ENCODE measurements around the gene KRT36. TPM values are rescaled to one million over a fixed set of nuclear protein-coding genes. Genes with fewer than 3 reads are reported as not detected.

The KRT36 gene
- total and polyA plus RNA-seq, 2 of the 8 experiments (the other 6 are each of a cell fraction or from before 2014, with no cell fraction given) = not detected

DNA sequence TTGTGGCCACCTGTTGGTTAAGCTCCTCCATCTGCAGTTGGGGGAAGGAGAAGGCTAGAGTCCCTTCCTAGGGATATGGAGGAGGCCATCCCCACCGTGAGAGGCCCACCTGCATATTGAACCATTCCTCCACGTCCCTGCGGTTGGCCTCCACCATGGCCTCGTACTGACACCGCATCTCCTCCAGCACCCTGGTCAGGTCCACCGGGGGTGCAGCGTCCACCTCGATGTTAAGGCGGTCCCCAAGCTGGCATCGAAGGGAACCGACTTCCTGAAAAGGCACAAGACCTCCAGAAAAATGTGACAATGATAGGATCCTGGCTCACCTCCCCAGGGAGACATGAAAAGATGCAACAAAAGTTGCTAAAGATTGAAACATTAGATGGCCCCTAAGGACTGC is 25.5 kb downstream of the KRT36 start:
- no peak overlapping the region for H2BK15ac ChIP-seq (ENCODE audit: low read length)
- no peaks in the 10 kb centered on the region for H3K36me3 ChIP-seq (ENCODE audit: control insufficient read depth in 2 of 4, insufficient read depth in 4 of 4, low read length in 3 of 4)
- H3K9ac ChIP-seq (replicated peaks in 1 of 4; ENCODE audit: extremely low read depth in 1 of 4, low read depth in 3 of 4, low read length in 3 of 4) = no peak overlapping the region
- H3K27me3 ChIP-seq (replicated peaks in 1 of 4; ENCODE audit: control insufficient read depth in 3 of 4, extremely low read depth in 1 of 4, insufficient read depth in 3 of 4, low read length in 3 of 4) = no peaks in the 10 kb centered on the region
- FAIRE-seq (no peak), DNase-seq (ENCODE audit: low read depth in 1 of 2, low spot score in 2 of 2) (no peak)
- H2BK120ac ChIP-seq (replicated peaks; ENCODE audit: low read depth, low read length) = no peak overlapping the region
- CTCF ChIA-PET (ENCODE audit: partially characterized antibody) = interaction anchor here (1.3 to 2.0 kb wide), 3 partner anchors 11 to 85 kb away, joined by 4 to 5 read pairs (median 4); no protein-coding TSS in a partner anchor
- WGBS, 2 experiments (ENCODE audit: extremely low coverage in 1 of 2, insufficient coverage in 1 of 2, insufficient read length in 1 of 2, insufficient replicate concordance in 2 of 2, low coverage in 1 of 2, low lambda C conversion rate in 2 of 2, missing lambda C conversion rate in 1 of 2) = 94% methylated on average over 11 of the region's 11 CpGs; no CpG with 5 or more reads in 1 of the 2 experiments
- H3K4me1 ChIP-seq (replicated peaks in 1 of 4; ENCODE audit: control insufficient read depth in 3 of 4, insufficient read depth in 4 of 4, low read length in 3 of 4) = no peaks in the 10 kb centered on the region
- H2AFZ ChIP-seq (ENCODE audit: low read length) = no peak overlapping the region
- no peaks in the 10 kb centered on the region for H4K20me1 ChIP-seq (replicated peaks in 1 of 2; ENCODE audit: control insufficient read depth in 1 of 2, insufficient read depth in 2 of 2, low read length in 2 of 2)
- no peak overlapping the region for H4K5ac ChIP-seq (ENCODE audit: insufficient read length, low read depth, low read length)
- H2BK20ac ChIP-seq (ENCODE audit: low read length) = no peak overlapping the region
- no peak overlapping the region for H3K27ac ChIP-seq (ENCODE audit: low read depth, low read length)
- no peak overlapping the region for H3K18ac ChIP-seq (ENCODE audit: extremely low read depth, low read length)
- no peak overlapping the region for H3K4ac ChIP-seq (replicated peaks; ENCODE audit: insufficient read length, low read depth, low read length)
- H2BK5ac ChIP-seq (ENCODE audit: low read depth, low read length) = no peak overlapping the region; the same call in 1 of the 2 replicates
- H3K23me2 ChIP-seq (ENCODE audit: low read depth, low read length) = no peaks in the 10 kb centered on the region
- no peak overlapping the region for H3K4me3 ChIP-seq (ENCODE audit: extremely low read depth in 1 of 4, insufficient read depth in 2 of 4, low read depth in 3 of 4, low read length in 4 of 4)
- no peak overlapping the region for H3K56ac ChIP-seq (replicated peaks; ENCODE audit: insufficient read length, low read depth, low read length)
- no peaks in the 10 kb centered on the region for H3K79me2 ChIP-seq (ENCODE audit: control insufficient read depth in 1 of 2, insufficient read depth in 2 of 2, low read length in 2 of 2)
- no peak overlapping the region for H4K8ac ChIP-seq (ENCODE audit: extremely low read depth, insufficient read depth, low read length)
- H4K91ac ChIP-seq (replicated peaks; ENCODE audit: insufficient read length, low read length) = no peak overlapping the region
- H2BK12ac ChIP-seq (ENCODE audit: low read depth, low read length) = no peak overlapping the region
- H3K14ac ChIP-seq (ENCODE audit: insufficient read length) = no peak overlapping the region
- no peak overlapping the region for H3K23ac ChIP-seq (ENCODE audit: insufficient read length)
- H3K9me3 ChIP-seq (ENCODE audit: insufficient read depth in 2 of 2, low read depth in 1 of 2, low read length in 1 of 2) = no peaks in the 10 kb centered on the region; a peak in 1 of 4 replicates
- H3K4me2 ChIP-seq (ENCODE audit: insufficient read depth in 1 of 2, low read depth in 2 of 2, low read length in 2 of 2) = no peak overlapping the region
- no peaks in the 10 kb centered on the region for H3K79me1 ChIP-seq (ENCODE audit: low read depth, low read length)
- POLR2A ChIA-PET (ENCODE audit: partially characterized antibody) = interaction anchor here (0.6 kb wide), 1 partner anchor 82 kb away, joined by 3 read pairs; no protein-coding TSS in a partner anchor
- no peak overlapping the region for H2AK5ac ChIP-seq (ENCODE audit: low read depth, low read length)
- TF ChIP-seq CBX8 (IDR thresholded peaks at IDR 0.05; ENCODE audit: borderline replicate concordance, low read depth, low read length) = no peak
- TF ChIP-seq GABPA (IDR thresholded peaks at IDR 0.05; ENCODE audit: borderline replicate concordance, insufficient read depth, low read length) = no peak
- TF ChIP-seq RAD21 (IDR thresholded peaks at IDR 0.05 in 1 of 2, conservative IDR thresholded peaks at IDR 0.05 in 1 of 2; ENCODE audit: low read depth in 2 of 2, low read length in 2 of 2) = no peak
- TF ChIP-seq POLR2A (IDR thresholded peaks at IDR 0.05; ENCODE audit: control extremely low read depth in 1 of 2, low read depth in 2 of 2, low read length in 2 of 2) = no peak
- TF ChIP-seq, protein P1, sequence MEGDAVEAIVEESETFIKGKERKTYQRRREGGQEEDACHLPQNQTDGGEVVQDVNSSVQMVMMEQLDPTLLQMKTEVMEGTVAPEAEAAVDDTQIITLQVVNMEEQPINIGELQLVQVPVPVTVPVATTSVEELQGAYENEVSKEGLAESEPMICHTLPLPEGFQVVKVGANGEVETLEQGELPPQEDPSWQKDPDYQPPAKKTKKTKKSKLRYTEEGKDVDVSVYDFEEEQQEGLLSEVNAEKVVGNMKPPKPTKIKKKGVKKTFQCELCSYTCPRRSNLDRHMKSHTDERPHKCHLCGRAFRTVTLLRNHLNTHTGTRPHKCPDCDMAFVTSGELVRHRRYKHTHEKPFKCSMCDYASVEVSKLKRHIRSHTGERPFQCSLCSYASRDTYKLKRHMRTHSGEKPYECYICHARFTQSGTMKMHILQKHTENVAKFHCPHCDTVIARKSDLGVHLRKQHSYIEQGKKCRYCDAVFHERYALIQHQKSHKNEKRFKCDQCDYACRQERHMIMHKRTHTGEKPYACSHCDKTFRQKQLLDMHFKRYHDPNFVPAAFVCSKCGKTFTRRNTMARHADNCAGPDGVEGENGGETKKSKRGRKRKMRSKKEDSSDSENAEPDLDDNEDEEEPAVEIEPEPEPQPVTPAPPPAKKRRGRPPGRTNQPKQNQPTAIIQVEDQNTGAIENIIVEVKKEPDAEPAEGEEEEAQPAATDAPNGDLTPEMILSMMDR (IDR thresholded peaks at IDR 0.05; ENCODE audit: control extremely low read depth in 1 of 3, insufficient read depth in 1 of 3, low read depth in 1 of 3, low read length in 3 of 3) = no peak
- no peak for TF ChIP-seq CREB1 (IDR thresholded peaks at IDR 0.05)
- no peak for TF ChIP-seq HDAC6 (IDR thresholded peaks at IDR 0.05; ENCODE audit: low read depth, low read length)
- no peak for TF ChIP-seq CHD2 (IDR thresholded peaks at IDR 0.05; ENCODE audit: low read length)
- no peak for TF ChIP-seq RFX5 (IDR thresholded peaks at IDR 0.05; ENCODE audit: borderline replicate concordance, low read depth, low read length)
- TF ChIP-seq BRCA1 (IDR thresholded peaks at IDR 0.05; ENCODE audit: low read depth, low read length) = no peak
- no peak for TF ChIP-seq NANOG (IDR thresholded peaks at IDR 0.05; ENCODE audit: insufficient read depth, low read depth, low read length, poor library complexity, severe bottlenecking)
